Central memory CD4-positive, alpha-beta T cell (primary cell): ENCODE measurements around the gene FKBP2.

Experiments
- DNase-seq: peaks from one replicate; pipeline ENCODE4 v3.0.0; 2022

Gene FKBP2

DNA sequence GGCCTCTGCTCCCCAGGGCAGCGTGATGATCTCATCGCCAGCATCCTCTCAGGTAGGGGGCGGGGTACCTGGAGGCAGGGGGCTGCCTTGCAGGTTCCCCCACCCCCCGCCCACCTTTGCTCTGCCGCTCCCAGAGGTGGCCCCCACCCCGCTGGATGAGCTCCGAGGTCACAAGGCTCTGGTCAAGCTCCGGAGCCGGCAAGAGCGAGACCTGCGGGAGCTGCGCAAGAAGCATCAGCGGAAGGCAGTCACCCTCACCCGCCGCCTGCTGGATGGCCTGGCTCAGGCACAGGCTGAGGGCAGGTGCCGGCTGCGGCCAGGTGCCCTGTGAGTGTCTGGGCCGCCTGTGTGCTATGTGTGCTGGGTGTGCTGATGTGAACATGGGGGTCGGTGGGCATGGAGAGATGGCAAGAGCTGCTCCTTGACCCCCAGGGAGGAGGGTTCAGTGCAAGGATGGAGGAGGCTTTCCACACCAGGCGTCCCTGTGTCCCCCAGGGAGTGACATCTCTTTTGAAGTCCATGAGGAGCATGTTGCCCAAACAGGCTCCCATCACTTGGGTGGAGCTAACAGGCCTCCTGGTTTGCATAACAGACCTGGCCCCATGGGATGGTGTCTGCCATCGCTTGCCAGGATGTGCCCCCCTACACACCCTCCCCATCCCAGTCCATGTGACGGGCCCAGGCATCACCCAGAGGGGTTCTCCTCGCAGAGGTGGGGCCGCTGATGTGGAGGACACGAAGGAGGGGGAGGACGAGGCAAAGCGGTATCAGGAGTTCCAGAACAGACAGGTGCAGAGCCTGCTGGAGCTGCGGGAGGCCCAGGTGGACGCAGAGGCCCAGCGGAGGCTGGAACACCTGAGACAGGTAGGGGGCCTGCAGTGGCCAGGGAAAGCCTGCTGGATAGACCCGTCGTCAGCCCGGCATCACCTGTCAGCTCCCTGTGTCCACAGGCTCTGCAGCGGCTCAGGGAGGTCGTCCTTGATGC lies 24.6 kb downstream of the FKBP2 start:
- DNase-seq, result no peak

DNA sequence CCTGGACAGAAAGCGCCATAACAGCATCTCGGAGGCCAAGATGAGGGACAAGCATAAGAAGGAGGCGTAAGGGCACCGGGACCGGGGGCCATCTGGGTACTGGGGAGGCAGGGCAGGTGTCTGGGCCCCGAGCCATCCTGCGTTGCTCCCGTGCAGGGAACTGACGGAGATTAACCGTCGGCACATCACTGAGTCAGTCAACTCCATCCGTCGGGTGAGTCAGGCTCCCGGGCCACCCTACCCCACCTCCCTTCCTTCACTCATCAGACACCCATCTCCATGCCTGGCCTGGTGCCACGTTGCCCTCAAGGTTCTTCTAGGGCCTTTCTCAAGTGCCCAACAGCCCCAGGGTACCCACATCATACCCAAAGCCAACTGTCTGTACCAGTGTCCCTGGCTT lies 25.4 kb downstream of the FKBP2 start:
- no peak for DNase-seq

DNA sequence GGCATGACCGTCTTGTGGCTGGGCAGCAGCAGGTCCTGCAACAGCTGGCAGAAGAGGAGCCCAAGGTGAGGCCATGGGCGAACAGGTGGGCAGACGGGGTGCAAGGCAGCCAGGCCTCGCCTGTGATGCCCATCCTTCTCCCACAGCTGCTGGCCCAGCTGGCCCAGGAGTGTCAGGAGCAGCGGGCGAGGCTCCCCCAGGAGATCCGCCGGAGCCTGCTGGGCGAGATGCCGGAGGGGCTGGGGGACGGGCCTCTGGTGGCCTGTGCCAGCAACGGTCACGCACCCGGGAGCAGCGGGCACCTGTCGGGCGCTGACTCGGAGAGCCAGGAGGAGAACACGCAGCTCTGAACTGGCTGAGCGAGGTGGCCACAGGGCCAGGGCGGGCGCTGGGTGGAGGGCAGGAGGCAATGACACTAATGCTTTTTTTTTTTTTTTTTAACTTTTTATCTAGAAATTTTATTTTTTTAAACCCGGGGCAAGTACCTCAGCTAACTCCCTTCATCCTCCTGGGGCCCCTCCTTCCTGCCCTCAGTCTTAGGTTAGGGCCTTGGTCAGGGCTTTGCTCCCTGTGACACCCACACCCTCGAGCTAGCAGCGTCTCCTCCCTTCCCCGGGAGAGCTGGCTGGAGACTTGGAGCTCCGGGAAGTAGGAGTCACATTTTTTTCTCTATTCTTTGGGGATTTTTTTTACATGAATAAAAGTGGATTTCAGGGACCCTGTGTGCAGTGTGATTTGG lies 26.5 kb downstream of the FKBP2 start:
- no peak for DNase-seq

DNA sequence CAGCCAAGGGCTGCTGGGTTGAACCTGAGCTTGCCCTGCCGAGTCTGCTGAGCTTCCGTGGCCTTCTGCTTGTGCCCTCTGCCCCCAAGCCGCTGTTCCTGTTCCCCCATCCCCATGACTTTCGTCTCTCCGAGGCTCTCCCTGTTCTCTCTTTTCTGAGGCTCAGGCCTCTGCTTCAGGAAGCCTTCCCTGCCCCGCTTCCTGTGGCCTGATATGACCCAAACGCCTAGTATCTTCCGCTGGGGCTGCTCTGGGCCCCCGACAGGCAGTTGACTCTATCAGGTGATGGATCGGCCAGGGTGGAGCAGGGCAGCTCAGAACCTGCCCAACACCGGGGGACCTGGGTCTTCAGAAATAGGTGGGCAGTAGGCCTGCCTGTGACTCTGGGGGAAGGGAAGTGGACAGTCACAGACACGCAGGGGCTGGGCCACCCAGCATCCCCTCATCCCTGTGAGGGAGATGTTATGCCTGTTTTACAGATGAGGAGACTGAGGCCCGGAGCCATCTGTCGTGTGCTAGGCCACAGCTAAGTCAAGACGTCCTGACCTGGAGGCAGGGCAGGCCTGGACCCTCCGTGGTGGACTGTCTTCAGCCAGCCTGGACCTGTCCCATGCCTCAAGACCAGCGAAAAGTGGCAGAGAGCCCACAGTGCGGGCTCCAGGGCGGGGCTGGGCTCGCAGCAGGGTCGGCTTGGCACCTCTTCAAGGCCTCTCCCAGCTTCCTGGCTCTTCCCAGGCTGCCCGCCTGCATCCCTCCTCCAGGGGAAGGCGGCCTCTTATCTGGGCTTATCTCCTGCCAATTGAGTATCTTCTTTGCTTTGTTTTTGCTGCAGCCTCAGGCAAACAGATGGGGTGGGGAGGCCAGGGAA lies 27.4 kb downstream of the FKBP2 start:
- no peak for DNase-seq

DNA sequence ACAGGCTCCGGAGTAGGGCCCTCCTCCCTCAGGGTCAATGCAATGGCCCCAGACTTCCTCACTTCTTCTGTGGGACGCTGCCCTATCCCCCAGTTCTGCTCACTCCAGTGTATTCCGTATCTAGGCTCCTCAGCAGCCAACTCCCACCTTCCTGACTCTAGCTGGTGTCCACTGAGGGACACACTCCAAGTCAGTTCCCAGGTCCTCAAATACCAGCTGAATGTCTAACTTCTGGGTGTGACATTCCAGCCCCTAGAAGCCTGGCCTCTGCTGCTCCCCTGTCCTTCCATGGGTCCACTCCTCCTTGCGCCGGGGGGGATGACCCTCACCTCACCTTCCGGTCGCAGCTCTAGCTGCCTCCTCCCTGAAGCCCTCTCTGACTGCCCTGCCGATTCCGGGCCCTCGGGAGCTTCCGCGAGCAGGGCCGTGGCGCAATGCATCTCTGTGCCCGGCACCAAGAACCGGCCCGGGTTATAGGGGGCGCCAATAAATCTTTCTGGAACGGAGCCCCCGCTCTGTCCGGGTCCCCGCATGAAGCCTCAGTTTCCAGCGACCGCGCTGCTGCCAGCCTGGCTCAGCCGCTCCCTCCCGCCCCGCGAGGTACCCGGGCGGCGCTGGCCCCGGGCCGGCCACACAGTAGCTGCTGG lies 28.1 kb downstream of the FKBP2 start:
- DNase-seq, result no peak

DNA sequence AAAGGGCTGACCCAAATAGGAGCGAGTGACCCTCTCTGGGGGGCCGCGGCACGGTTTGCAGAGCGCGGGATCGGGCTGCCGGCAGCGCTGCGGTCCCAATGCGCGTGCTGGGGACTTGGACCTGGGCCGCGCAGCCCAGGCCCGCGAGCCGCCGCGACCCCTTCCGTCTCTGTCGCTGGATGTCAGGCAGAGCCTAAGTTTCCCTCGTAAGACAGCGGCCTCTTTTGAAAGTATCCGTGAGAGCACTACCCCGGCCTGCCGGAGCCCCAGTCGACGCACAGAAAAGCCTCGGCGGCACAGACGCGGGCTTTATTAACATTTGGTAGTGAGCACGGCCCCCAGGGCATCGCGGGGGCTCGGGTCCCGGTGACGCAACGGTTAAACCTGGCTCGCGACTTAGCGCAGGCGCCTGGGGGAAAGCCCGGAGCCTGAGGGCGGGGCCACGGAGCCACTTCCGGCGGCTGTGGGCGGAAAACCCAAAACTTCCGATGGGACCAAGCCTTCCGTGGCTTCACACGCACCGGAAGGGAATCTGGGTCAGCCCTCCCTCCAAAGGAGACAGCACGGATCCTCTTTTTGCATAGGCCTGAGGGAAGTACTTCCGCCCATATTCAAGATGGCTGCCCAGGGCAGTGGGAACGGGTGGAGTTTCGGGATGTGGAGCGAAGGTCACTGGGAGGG lies 28.8 kb downstream of the FKBP2 start:
- DNase-seq, result peak; percentile 98

DNA sequence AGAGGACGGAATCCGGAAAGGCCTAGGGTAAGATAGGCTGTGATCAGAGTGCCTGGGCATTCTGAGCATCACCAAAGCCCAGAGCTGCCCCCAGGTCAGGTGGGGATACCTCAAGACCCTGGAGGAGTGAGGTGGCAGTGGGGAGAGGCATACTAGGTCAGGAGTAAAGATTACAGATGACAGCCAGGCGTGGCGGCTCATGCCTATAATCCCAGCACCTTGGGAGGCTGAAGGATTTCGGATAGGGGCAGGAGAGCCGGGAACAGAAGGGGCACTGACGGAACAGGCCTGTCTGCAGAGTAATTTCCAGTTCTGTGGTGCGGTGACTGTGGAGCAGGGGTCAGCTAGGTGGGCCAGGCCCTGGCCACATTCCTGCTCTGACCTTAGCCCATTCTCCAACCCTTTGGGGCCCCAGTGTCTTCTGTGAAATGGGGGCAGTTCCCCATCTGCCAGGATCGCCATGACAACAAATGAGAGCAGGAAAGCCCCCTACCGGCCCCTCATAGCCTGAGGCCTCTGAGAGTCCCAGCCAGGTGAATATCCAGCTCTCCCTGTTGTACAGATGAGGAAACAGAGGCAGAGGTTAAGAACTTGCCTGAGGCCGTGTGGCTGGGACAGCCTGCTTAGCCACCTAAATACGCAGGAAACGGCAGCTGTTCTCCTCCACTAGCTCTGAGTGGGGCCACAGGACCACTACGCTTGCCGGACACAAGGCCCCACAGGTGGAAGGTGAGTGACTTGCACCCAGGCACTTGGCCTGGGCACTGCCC lies 34.3 kb downstream of the FKBP2 start:
- DNase-seq, result no peak

DNA sequence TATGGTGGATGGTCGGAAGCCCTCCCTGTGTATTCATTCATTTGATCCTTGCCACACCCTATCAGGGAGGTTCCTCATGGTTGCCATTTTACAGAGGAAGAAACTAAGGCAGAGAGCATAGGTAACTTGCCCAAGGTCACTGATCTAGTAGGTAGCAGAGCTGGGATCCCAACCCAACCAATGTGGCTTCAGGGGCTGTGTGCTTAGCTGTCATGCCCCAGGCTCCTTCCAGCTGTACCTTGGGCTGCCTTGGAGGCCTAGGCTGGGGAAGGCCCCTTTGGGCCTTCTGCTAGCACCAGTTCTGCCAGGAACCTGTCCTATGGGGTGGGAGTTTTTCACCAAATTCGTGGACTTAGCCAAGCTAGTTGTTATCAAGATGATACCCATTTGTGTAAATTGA lies 34.9 kb downstream of the FKBP2 start:
- no peak for DNase-seq

DNA sequence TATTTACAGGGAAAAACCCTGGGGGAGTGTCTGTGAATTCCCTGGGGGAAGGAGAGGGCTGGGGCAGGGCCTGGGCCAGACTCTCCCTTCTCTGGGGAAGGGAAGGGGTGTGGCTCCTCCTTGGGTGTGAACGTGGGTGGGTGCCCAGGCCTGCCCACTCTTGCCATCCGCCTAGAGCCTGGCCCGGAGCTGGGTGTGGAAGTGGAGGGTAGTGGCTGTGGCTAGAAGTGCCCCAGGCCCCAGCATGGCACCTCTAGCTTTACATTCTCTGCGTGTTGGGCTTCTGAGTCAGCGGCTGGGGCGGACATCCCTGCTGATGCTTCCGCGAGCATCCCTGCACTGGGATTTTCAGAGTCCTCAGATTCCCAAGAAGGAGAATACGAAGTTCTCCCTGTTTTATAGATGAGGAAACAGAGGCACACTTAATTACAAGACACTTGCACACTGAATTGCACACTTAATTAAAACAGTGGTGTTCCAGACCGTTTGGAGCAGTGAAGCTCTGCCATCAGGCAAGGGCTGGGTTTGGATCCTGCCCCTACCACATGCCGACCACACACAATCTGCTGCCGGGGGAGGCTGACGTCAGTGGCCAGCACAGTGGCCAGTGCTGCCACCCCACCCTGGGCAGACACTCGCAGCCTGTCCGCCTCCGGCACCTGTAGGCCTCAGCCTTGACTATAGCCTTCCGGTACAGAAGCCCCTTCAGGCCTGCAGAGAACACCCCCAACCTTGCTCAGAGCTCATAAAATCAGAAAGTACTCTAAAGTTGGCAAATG lies 35.9 kb downstream of the FKBP2 start:
- no peak for DNase-seq

DNA sequence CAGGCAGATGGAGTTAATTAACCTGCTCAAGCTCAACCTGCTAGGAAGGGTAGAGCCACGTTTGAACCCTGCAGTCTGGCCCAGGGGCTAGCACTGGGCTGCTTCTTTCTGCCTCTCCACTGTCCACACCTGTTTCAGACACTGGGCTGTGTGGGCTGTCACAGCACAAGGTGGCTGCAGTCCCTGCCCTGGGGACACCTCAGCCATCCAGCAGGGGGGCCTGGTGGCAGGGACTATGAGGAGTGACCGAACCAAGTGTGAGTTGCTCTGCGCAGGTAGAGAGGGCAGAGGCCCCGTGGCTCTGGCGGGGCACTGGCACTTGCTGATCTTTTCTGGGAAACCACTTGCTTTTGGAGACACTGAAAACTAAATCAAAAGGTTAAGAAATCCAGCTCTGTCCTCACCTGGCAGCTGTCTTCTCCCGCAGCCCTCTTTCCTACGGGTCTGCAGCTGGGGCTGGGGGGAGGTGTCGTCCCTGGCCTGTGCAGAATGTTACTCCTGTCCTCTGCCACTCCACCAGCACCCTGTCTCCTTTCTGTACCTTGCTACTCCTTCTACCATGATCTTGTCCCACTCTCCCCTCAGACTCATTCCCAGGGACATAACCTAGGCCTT lies 37.8 kb downstream of the FKBP2 start:
- no peak for DNase-seq

DNA sequence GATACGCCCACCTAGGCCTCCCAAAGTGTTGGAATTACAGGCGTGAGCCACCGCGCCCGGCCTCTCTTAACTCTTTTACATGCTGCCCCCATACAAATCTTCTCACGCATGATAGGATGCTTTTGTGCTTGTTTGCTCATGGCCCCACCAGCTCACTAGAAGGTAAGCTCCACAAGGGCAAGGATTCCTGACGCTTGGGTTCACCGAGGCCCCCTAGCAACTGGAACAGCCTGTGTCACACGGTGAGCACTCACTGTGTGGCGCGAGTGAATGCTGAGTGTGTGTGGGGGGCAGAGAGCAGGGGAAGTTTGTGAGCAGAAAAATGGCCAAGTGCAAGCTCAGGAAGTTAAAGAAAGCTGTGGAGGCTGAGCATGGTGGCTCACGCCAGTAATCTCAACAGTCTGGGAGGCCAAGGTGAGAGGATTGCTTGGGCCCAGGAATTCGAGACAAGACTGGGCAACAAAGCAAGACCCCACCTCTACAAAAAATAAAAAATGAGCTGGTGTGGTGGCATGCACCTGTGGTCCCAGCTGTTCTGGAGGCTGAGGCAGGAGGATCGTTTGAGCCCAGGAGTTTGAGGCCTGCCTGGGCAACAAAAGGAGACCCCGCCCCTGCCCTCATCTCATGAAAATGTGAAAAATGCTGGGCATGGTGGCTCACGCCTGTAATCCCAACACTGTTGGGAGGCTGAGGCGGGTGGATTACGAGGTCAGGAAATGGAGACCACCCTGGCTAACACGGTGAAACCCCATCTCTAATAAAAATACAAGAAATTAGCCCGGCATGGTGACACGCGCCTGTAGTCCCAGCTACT lies 41.3 kb downstream of the FKBP2 start:
- DNase-seq, result no peak

DNA sequence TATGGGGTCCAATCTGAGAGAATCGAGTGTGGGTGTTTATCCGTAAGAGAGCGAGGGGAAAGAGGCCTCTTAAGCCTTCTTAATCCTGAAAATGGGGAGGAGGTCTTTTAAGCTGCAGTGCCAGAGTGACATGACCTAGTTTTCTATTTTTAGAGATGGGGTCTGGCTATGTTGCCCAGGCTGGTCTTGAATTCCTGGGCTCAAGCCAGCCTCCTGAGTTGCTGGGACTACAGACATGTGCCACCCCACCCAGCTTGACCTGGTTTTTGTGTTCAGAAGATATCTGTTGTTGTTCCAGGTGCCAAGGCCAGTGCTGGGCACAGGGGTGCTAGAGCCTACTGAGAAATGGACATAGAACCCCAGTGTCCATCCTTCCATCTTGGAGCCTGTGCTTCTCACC lies 42.2 kb downstream of the FKBP2 start:
- DNase-seq, result no peak

DNA sequence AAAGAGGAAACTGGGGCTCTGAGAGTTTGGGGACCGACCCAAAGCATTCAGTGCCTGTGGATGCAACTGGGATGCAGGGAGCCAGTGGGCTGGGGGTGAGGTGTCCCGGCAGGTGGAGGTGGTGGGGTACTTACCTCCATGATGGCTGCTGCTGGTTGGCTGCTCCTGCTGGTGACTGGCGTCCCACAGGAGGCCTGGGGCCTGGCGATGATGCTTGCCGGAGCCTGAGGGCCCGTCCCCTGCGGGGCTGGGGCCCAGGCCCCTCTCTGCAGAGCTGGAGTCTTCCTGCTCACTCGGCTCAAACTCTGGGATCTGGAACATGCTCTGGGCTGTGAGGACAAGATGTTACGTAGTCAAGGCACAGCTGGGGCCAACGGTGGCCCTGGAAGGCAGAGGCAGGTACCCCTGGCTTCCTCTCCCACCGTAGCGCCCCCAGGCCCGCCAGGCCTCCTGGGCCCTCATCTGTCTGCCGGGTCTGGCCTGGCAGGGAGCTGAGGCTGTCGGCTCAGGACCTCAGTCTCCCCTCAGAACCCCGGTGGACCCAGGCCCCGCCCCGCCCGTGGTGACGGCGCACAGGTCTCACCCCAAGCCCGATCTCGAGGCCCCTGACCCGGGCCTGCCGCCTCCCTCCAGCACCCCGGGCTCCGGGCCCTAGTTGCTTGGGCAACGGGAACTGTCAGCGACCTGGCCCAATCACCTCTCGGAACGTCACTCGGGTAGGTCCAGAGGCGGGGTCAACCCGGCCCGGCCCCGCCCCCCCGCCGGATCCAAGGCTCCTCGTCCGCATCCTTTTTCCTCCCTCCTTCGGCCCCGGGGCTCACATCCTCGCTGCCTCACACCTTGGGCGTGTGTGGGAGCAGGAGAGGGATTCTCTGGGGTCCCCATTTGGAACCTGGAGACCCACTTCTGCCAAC lies 43.4 kb downstream of the FKBP2 start, which contains the start of gene BAD:
TSS of gene BAD (minus strand) at position 618 of the 914 bp plus-strand sequence. CDS start at position 321, 297 bp downstream.
- DNase-seq, result peak; percentile 90

DNA sequence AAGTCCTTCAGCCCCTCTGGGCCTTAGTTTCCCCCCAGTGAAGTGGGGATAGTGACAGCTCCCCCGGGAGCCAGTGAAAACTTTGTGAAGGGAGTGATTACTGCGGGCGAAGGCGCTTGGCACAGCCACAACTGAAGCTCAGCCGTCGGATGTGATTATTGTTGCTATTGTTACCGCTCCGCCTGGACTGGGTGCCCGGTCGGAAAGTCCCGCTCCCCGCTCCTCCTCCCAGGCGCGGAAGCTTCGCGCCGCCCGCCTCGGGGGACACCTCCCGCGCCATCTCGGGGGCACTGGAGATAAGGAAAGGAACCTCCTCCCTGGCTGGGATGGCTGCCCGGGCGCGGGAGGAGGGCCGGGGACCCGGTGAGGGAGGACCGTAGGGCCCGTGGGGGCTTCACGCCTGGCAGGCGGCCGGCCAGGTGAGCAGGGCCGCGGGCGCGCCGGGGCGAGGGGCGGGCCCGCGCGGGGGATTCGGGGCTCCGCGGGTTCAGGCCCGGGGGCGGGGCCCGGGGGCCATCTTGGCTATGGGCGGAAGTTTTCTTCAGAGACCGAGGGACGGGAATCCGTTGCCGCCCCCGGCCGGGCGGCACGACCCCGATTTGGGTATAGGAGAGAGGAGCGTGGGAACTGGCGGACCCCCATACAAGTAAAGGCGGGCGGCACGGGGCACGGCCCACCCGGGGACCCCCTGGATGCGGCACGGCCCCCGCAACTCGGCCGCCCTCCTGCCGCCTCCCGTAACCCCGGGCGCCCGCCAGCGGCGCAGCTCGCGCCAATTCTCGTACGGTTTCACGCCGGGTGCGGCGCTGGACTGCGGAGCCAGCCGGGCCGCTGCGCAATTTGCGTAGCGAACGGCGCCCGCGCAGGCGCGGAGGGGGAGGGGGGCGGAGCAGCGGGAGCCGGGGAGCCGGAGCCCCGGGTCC lies 44.3 kb downstream of the FKBP2 start, which contains the start of gene GPR137:
TSS of gene GPR137 (plus strand) at position 887 of the 923 bp plus-strand sequence. CDS start 677 bp downstream, outside the sequence.
- peak; percentile 92 for DNase-seq

DNA sequence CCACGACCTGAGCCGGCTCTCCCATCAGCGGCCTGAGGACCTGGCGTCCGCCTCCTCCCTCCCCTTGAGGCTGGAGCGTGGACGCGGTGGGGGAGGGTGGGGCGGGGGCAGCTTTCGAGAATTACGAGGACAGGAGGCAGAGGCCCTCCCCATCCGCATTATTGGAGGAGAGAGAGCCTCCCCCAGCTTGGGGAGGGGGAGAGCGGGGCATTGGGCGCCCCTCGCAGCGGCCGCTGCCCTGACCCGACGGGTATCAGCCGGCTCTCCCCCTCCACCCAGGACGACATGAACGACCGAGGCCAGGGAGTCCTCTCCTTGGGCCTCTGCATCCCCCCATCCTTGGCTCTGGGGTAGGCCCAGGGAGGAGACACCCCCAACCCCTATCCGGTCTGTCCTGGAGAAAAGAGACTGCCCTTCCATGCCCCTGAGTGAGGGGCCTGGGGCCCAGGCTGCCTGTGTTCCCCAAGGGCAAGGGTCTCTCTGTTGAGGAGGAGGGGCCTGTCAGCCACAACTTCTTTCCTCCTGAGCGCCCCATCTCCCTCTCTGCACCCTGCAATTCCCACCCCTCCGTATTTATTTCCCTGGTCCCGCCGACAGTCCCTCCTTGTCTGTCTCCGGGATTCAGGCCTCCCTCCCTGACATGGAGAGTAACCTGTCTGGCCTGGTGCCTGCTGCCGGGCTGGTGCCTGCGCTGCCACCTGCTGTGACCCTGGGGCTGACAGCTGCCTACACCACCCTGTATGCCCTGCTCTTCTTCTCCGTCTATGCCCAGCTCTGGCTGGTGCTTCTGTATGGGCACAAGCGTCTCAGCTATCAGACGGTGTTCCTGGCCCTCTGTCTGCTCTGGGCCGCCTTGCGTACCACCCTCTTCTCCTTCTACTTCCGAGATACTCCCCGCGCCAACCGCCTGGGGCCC lies 45.2 kb downstream of the FKBP2 start:
- DNase-seq, result no peak
